Ectodermal cell (in vitro differentiated cells): ENCODE results near the gene NEUROG3.

ENCODE experiments used
- H3K27ac ChIP-seq: 2 replicates; pipeline ENCODE4 v1.7.0; 2013; ENCODE audit warnings: mild to moderate bottlenecking, low read depth, low read length; ENCODE audit not compliant: insufficient read depth, poor library complexity, severe bottlenecking
- H3K27me3 ChIP-seq: 2 replicates; pipeline ENCODE4 v1.7.0; 2013; ENCODE audit warnings: mild to moderate bottlenecking, low read length; ENCODE audit not compliant: insufficient read depth, control insufficient read depth, poor library complexity, severe bottlenecking
- H3K36me3 ChIP-seq: one replicate; pipeline ENCODE4 v1.7.0; 2013; ENCODE audit warnings: low read length; ENCODE audit not compliant: control insufficient read depth, insufficient read depth
- H3K4me1 ChIP-seq: one replicate; pipeline ENCODE4 v1.7.0; 2013; ENCODE audit warnings: low read length; ENCODE audit not compliant: control insufficient read depth, insufficient read depth
- H3K4me3 ChIP-seq: 2 replicates; pipeline ENCODE4 v1.7.0; 2013; ENCODE audit warnings: low read depth, low read length, control low read depth; ENCODE audit not compliant: insufficient read depth
- H3K9me3 ChIP-seq: 2 replicates; pipeline ENCODE4 v1.7.0; 2013; ENCODE audit warnings: mild to moderate bottlenecking, low read length, moderate library complexity; ENCODE audit not compliant: control insufficient read depth
- WGBS, 2 experiments: methylation state at CpG; one replicate each; pipeline ENCODE4 v1.1.7; 2013; ENCODE audit warnings: missing lambda C conversion rate in 2 of 2; 5-methylcytosine and 5-hydroxymethylcytosine counted together

NEUROG3 gene

DNA sequence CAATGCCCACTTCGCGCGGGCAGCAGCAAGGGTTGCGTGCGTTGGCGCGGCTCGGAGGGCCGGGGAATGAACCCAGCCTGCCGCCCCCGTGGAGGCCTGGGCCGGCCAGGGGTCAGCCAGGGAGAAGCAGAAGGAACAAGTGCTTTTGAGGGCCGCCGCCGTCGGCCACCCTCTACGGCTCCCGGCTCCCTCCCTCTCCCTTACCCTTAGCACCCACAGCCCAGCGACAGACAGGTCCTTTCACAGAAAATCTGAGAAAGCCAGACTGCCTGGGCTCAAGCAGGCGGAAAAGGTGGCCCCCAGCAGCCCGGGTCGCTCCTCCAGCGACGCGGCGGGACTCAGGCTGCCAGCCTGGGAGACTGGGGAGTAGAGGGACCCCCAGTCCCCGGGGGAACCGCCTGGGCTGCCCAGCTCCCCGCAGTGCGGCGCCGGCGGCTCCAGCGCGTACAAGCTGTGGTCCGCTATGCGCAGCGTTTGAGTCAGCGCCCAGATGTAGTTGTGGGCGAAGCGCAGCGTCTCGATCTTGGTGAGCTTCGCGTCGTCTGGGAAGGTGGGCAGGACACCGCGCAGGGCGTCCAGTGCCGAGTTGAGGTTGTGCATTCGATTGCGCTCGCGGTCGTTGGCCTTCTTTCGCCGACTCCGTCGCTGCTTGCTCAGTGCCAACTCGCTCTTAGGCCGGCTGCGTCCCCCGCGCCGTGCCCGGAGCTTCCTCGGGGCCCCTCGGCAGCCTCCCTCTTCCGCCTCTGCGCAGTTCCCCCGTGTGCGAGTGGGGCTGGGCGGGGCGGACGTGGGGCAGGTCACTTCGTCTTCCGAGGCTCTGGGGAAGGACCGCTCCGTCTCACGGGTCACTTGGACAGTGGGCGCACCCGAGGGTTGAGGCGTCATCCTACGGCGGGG lies 815 bp downstream of the NEUROG3 start:
- Histone ChIP-seq H3K36me3 (no peaks in the 10 kb centered on the region), H3K27me3 (peaks cover 100% of the 10 kb centered on the region), H3K4me1 (peaks cover 48% of the 10 kb centered on the region), H3K27ac (no peak overlapping the region), H3K9me3 (no peaks in the 10 kb centered on the region), H3K4me3 (peak overlapping the region; percentile 20)
- WGBS, 2 experiments = 1% methylated on average over 85 of the region's 85 CpGs

DNA sequence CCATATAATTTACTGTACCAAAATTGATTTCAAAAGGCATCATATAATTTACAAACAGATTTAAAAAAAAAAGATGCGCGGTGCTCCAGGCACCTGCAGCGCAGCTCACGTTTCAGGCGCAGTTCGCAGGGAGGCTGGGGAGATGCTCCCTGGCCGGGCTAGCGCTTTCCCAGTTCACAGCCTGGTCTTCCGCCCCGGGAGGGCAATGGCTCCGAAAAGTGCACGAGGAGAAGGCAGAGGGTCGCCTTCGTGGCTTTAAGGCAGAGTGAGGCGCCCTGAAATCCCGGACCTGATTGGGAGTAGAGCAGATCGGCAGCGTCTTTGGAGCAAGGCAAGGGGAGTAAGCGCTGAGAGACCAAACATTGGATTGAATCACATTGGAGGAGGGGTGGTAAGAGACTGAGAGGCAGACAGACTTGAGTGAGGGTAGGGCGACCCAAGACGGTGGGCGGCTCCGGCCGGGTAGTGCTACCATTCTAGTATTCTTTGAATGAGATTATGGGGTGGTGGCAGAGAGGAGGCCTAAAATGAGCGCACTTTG lies 1.5 kb downstream of the NEUROG3 start:
- H3K9me3 ChIP-seq = no peaks in the 10 kb centered on the region
- H3K36me3 ChIP-seq = no peaks in the 10 kb centered on the region
- peaks cover 100% of the 10 kb centered on the region for H3K27me3 ChIP-seq
- peak overlapping the region; percentile 20 for H3K4me3 ChIP-seq
- H3K4me1 ChIP-seq = peaks cover 47% of the 10 kb centered on the region
- H3K27ac ChIP-seq = no peak overlapping the region
- 1% methylated on average over 25 of the region's 25 CpGs for WGBS, 2 experiments

DNA sequence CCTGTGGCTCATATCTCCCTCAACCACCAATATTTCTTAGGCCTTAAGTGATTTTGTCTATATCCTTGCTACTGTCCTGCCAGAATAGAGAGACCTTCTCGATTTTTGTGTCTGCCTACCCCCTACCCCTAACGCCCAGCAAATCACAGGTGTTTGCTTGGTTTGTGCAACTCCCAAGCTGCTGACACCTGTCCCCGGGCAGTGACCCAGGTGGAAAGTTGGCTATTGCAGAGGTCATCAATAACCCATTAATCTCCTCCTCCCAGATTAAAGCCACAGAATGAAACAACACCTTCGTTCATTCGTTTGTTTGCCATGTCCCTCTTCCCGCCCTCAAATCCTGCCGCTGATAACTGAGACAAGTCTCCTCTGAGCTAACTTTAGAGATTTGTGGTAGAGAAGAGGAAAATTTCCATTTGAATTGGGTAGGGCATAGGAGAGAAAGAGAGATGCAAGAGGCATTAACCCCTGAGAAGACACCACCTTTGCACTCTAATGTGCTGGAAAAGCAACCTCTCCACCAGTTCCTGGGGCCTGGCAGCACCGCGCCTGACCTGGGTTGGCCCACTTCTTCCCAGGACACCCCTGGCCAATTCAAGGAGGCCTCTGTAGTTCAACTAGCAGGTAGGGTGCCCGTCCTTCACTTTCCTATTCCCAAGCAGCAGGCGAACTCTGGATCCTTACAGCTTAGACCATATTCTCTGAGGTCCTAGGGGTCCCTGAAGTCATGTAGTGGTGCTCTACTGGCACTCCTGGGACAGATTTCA lies 3.0 kb downstream of the NEUROG3 start:
- peaks cover 47% of the 10 kb centered on the region for H3K4me1 ChIP-seq
- WGBS, 2 experiments = 2% methylated on average over 11 of the region's 11 CpGs
- H3K9me3 ChIP-seq = no peaks in the 10 kb centered on the region
- H3K36me3 ChIP-seq = no peaks in the 10 kb centered on the region
- no peak overlapping the region for H3K27ac ChIP-seq
- peaks cover 100% of the 10 kb centered on the region for H3K27me3 ChIP-seq
- no peak overlapping the region for H3K4me3 ChIP-seq

DNA sequence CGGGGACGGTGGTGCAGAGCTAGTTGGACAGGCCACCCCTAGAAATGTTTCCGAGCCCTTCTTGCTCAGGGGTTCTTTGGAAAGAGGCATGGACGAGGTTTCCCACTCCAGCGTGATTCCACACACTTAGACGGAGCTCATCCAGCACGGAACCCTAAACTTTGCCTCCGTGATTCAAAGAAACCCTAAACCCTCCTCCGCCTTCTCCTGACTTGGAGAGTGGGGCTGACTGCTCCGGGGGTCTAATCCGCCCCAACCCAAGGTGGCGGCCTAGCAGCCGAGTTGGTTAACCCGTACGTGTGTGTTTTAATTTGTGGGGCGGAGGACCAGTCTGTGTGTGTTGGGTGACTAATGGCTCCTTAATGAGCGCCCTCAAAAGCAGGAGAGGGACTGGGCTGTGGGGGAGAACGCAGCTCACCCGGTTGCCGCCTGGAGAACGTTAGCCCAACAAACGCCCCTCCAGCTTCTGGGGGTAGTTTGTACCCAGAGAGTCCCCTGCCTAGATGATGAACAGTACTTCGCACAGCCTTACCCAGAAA lies 3.8 kb downstream of the NEUROG3 start:
- WGBS, 2 experiments = 0 to 1% methylated on average over 23 of the region's 23 CpGs
- Histone ChIP-seq H3K4me1 (peaks cover 45% of the 10 kb centered on the region), H3K9me3 (no peaks in the 10 kb centered on the region), H3K27me3 (peaks cover 100% of the 10 kb centered on the region), H3K27ac (no peak overlapping the region), H3K36me3 (no peaks in the 10 kb centered on the region), H3K4me3 (peak overlapping the region; percentile 26)

DNA sequence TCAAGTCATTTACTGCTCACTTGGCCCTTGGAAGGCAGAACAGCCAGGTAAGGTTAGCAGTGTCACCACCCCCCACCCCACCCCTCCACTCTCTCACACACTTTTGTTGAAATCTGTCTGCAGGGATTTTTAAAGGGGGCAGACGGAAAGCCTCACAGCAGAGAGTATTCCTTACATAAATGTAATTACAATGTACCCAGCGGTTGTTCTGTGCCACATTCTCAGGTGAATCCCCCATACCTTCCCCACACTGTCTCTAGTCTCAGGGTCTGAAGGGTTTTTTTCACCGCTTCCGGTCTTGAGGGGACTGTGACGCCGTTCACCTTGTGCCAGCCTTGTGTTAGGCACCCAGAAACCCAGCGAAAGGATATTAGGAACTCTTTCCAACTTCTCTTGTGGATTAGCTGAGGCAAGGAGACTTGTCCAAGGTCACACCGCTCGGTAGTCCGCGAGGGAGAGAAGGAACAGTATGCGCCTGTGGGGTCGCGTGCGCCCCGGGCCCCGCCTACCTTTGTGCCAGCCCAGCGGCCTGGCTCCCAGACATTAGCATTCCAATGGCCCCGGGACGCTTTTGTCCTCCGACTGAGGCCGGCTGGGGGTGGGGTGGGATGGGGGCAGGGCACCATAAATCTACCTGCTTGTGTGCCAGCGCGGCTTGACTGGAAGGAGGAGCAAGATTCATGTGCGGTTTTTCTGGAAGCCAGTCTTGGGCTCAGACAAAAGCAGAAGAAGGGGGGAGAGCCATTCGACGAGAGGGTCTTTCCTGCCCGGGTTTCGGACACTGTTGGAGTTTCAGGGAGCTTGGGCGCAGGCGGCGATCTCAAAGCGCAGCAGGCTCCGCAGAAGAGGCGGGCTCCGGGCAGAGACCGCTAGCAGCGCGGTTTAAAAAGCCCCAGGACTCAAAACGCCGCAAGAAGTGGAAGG lies 4.5 kb downstream of the NEUROG3 start:
- H3K4me1 ChIP-seq = peaks cover 38% of the 10 kb centered on the region
- H3K4me3 ChIP-seq = peak overlapping the region; percentile 26
- H3K27me3 ChIP-seq = peaks cover 98% of the 10 kb centered on the region
- WGBS, 2 experiments = 1 to 2% methylated on average over 41 of the region's 41 CpGs
- H3K27ac ChIP-seq = no peak overlapping the region
- H3K36me3 ChIP-seq = no peaks in the 10 kb centered on the region
- H3K9me3 ChIP-seq = no peaks in the 10 kb centered on the region

GRCh38 chr10:69567920-69568319 lies 5.3 kb downstream of the NEUROG3 start:
- H3K9me3 ChIP-seq = no peaks in the 10 kb centered on the region
- H3K36me3 ChIP-seq = no peaks in the 10 kb centered on the region
- H3K4me3 ChIP-seq = no peak overlapping the region
- H3K27me3 ChIP-seq = peaks cover 90% of the 10 kb centered on the region
- 9 to 11% methylated on average over 15 of the region's 15 CpGs for WGBS, 2 experiments
- H3K27ac ChIP-seq = no peak overlapping the region
- peaks cover 30% of the 10 kb centered on the region for H3K4me1 ChIP-seq

DNA sequence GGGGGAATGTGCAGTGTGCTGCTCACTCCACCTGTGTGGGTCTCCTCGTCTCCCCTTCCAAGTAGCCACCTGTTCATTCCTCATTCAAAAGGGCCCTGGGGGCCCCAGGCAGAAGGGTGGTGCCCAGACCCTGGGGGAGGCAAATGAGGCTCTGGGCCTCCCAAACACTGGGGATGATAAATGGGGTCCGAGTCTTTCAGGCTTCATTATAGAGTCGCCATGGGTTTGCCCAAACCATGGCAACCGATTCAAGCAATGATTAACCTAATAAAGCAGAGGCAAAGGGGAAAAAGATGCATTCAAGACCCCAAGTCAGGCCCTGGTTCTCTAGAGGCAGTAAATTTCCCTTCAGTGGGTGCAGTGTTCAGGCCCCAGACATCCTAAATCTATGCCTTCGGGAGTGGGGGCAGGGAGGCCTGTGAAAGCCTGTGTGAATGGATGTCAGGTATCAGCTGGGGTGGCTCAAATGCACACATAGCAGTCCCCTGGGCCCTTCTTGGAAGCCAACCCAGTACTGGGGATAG lies 10.4 kb downstream of the NEUROG3 start:
- H3K27me3 ChIP-seq = peaks cover 60% of the 10 kb centered on the region
- H3K4me3 ChIP-seq = no peak overlapping the region
- WGBS, 2 experiments = 78 to 89% methylated on average over 5 of the region's 5 CpGs
- H3K9me3 ChIP-seq = no peaks in the 10 kb centered on the region
- H3K4me1 ChIP-seq = peaks cover 20% of the 10 kb centered on the region
- H3K27ac ChIP-seq = no peak overlapping the region
- H3K36me3 ChIP-seq = no peaks in the 10 kb centered on the region

DNA sequence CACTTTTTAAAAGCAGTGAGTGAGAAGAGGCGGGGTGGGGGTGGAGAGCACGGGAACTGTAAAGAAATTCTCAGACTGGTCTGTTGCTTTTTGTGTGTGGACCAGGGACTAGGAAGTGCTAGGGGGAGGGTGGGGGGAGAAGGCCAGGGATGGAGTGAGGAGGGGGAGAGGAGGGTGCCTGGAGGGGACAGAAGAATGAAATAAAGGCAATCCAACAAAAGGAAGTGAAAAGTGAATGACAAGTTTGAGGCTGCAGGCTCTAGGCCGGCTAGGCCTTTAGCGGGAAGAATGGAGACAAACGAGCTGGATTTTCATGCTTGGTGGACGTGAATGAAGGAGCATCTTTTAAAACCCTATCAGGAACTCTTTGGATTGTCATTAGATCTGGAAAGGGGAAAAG lies 13.7 kb downstream of the NEUROG3 start:
- whole genome bisulfite sequencing, 2 experiments = 19 to 25% methylated on average over 5 to 6 of the region's 6 CpGs
- Histone ChIP-seq H3K9me3 (no peaks in the 10 kb centered on the region), H3K27ac (peak overlapping the region; percentile 53), H3K4me1 (peaks cover 20% of the 10 kb centered on the region), H3K27me3 (peaks cover 31% of the 10 kb centered on the region), H3K36me3 (no peaks in the 10 kb centered on the region), H3K4me3 (no peak overlapping the region)

DNA sequence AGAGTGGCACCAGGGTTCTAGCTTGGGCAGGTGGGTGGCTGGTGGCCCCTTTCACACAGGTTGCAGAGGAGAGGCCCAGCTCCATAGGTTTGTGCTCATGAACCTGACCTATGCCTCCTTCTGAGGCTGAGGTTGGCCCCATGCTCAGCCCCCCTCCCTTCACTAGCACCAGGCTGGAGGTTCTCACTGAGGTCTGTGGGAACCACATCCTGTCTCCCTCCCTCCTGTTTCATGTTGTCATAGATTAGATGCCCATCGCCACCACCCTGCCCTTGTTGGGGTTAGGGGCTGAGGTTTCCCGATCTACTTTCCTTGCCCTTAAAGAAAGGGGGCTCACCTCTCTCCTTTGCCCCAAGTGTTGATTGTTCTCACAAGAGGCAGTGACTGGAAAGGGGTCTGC lies 14.7 kb downstream of the NEUROG3 start:
- Histone ChIP-seq H3K4me3 (no peak overlapping the region), H3K27me3 (peaks cover 25% of the 10 kb centered on the region)
- 97 to 98% methylated on average over 2 of the region's 2 CpGs for WGBS, 2 experiments

More for the DNA sequence above, 14.7 kb downstream of the NEUROG3 start:
- Histone ChIP-seq H3K27ac (no peak overlapping the region), H3K36me3 (no peaks in the 10 kb centered on the region), H3K9me3 (no peaks in the 10 kb centered on the region), H3K4me1 (peaks cover 20% of the 10 kb centered on the region)
